Body of pancreas (tissue), 4 donors: ENCODE results near the gene AGAP1. TPM values are rescaled to one million over a fixed set of nuclear protein-coding genes. Genes with fewer than 3 reads are reported as not detected.
A peak's percentile ranks its signal among the peaks of the same experiment; 100 is the strongest.

Experiments
- ATAC-seq: fragments of 150-250 bp; one replicate; pipeline ENCODE4 v1.9.1; 2016
- DNase-seq, 4 donors: peaks; one replicate each; pipeline ENCODE4 v3.0.0-alpha.2; 2019
- H3K27ac ChIP-seq, 4 donors: fragments of 200-600 bp; sonication (generic); 1 replicate in 3 of 4; 2 replicates in 1 of 4; pipeline versions ENCODE4 v1.5.1 to v1.6.1; 2016 to 2019; ENCODE audit warnings: mild to moderate bottlenecking in 1 of 4, mixed read lengths in 1 of 4, moderate library complexity in 1 of 4
- H3K27me3 ChIP-seq, 2 donors: fragments of 200-600 bp; sonication (generic); one replicate each; pipeline ENCODE4 v1.6.0; 2016; ENCODE audit warnings: mild to moderate bottlenecking in 1 of 2
- H3K36me3 ChIP-seq, 2 donors: fragments of 200-600 bp; sonication (generic); replicated peaks in 1 of 2; 2 replicates each; pipeline ENCODE4 v1.5.1; 2016; ENCODE audit warnings: low read depth in 2 of 2; ENCODE audit not compliant: insufficient read depth in 1 of 2
- H3K4me1 ChIP-seq: fragments of 200-600 bp; sonication (generic); one replicate; pipeline ENCODE4 v1.6.0; 2016
- H3K4me3 ChIP-seq, 2 donors: fragments of 200-600 bp; sonication (generic); 1 replicate in 1 of 2; 2 replicates in 1 of 2; pipeline ENCODE4 v1.5.1; 2016 to 2019
- H3K9me3 ChIP-seq, 3 donors: fragments of 200-600 bp; sonication (generic); 1 replicate in 2 of 3; 2 replicates in 1 of 3; pipeline ENCODE4 v1.5.1; 2016
- CTCF ChIP-seq, 7 experiments: fragments of 450-650 bp in 4 of 7; fragments of 200-600 bp in 3 of 7; sonication (generic) in 3 of 7; IDR thresholded peaks; one replicate each; pipeline ENCODE4 v1.5.1; 2016 to 2019; ENCODE audit warnings: antibody characterized with exemption in 7 of 7
- POLR2A ChIP-seq, 3 donors: fragments of 450-650 bp; IDR thresholded peaks; one replicate each; pipeline ENCODE4 v1.6.1; 2016; ENCODE audit warnings: antibody characterized with exemption in 3 of 3, mild to moderate bottlenecking in 2 of 3
- WGBS, 2 donors: methylation state at CpG; one replicate each; pipeline ENCODE4 v1.1.5; 2017; 5-methylcytosine and 5-hydroxymethylcytosine counted together
- intact Hi-C: fragments of 100-400 bp; cut with DNase I; formaldehyde crosslinking; loops from one replicate; pipeline ENCODE4 v1.15.1; 2023
- total RNA-seq, 2 donors: library from RNA; depleted of rRNA; stranded (reverse); fragments of >200 nt; gene quantifications; one replicate each; pipeline ENCODE4 v1.1.0, GENCODE V29; 2016

AGAP1 gene
- total RNA-seq, 2 donors from 2014 or later: 21.3 to 32.6 TPM

GRCh38 chr2:235591921-235592320, 98.1 kb downstream of the AGAP1 start:
- H3K36me3 ChIP-seq: no peaks in the 10 kb centered on the region
- no peak for TF ChIP-seq CTCF (IDR thresholded peaks at IDR 0.05)
- no peak for TF ChIP-seq POLR2A (IDR thresholded peaks at IDR 0.05)
- H3K27me3 ChIP-seq: no peaks in the 10 kb centered on the region
- WGBS, 2 donors: 88 to 94% methylated on average over 5 of the region's 5 CpGs
- DNase-seq: no peak
- no peaks in the 10 kb centered on the region for H3K9me3 ChIP-seq
- intact Hi-C loops: loop anchor here (5.0 kb wide), 1 partner anchor 450 kb away; no protein-coding TSS in a partner anchor
- H3K27ac ChIP-seq: no peak overlapping the region
- no peak overlapping the region for H3K4me3 ChIP-seq
- peaks cover 16% of the 10 kb centered on the region for H3K4me1 ChIP-seq
- no peak for ATAC-seq

- TF ChIP-seq POLR2A (IDR thresholded peaks at IDR 0.05) (no peak), CTCF (IDR thresholded peaks at IDR 0.05) (no peak)
- H3K4me1 ChIP-seq: peaks cover 16% of the 10 kb centered on the region
- intact Hi-C loops: loop anchor here (5.0 kb wide), 1 partner anchor 450 kb away; no protein-coding TSS in a partner anchor
- H3K36me3 ChIP-seq: no peaks in the 10 kb centered on the region
- H3K4me3 ChIP-seq: no peak overlapping the region
- ATAC-seq (no peak), DNase-seq (no peak)
- H3K27me3 ChIP-seq: no peaks in the 10 kb centered on the region
- WGBS, 2 donors: 84 to 93% methylated on average over 11 of the region's 11 CpGs
- H3K27ac ChIP-seq: no peak overlapping the region
- no peaks in the 10 kb centered on the region for H3K9me3 ChIP-seq
Measured at GRCh38 chr2:235592430-235592829, 98.6 kb downstream of the AGAP1 start.

- TF ChIP-seq POLR2A (IDR thresholded peaks at IDR 0.05): no peak
- no peak overlapping the region for H3K27ac ChIP-seq
- H3K4me3 ChIP-seq: no peak overlapping the region
- peaks cover 16% of the 10 kb centered on the region for H3K4me1 ChIP-seq
- no peaks in the 10 kb centered on the region for H3K27me3 ChIP-seq
- 84 to 90% methylated on average over 6 of the region's 6 CpGs for WGBS, 2 donors
- intact Hi-C loops: loop anchor here (5.0 kb wide), 1 partner anchor 451 kb away; no protein-coding TSS in a partner anchor
- ATAC-seq: no peak
- no peaks in the 10 kb centered on the region for H3K36me3 ChIP-seq
- H3K9me3 ChIP-seq: no peaks in the 10 kb centered on the region
- no peak for DNase-seq
Measured at GRCh38 chr2:235592836-235593235, 99.0 kb downstream of the AGAP1 start.

- ATAC-seq (peak; percentile 76), DNase-seq (peak in 1 of 4 donors; percentile 38)
- intact Hi-C loops: loop anchor here (5.0 kb wide), 1 partner anchor 452 kb away; no protein-coding TSS in a partner anchor
- Histone ChIP-seq H3K9me3 (no peaks in the 10 kb centered on the region), H3K27me3 (no peaks in the 10 kb centered on the region), H3K4me1 (peaks cover 5% of the 10 kb centered on the region), H3K36me3 (no peaks in the 10 kb centered on the region), H3K4me3 (no peak overlapping the region), H3K27ac (no peak overlapping the region)
- peak; percentile 33 to 77 (median 70) for TF ChIP-seq CTCF (IDR thresholded peaks at IDR 0.05)
- no peak for TF ChIP-seq POLR2A (IDR thresholded peaks at IDR 0.05)
- 2 to 5% methylated on average over 3 of the region's 3 CpGs for WGBS, 2 donors
Measured at GRCh38 chr2:235594041-235594440, 100.2 kb downstream of the AGAP1 start.

GRCh38 chr2:235594964-235595363, 101.1 kb downstream of the AGAP1 start:
- no peak for DNase-seq
- no peaks in the 10 kb centered on the region for H3K4me1 ChIP-seq
- ATAC-seq: no peak
- no peak overlapping the region for H3K27ac ChIP-seq
- no peaks in the 10 kb centered on the region for H3K36me3 ChIP-seq
- no peak overlapping the region for H3K4me3 ChIP-seq
- intact Hi-C loops: loop anchor here (5.0 kb wide), 2 partner anchors 152 to 453 kb away; no protein-coding TSS in a partner anchor
- TF ChIP-seq CTCF (IDR thresholded peaks at IDR 0.05) (no peak), POLR2A (IDR thresholded peaks at IDR 0.05) (no peak)
- no peaks in the 10 kb centered on the region for H3K9me3 ChIP-seq
- WGBS, 2 donors: 71 to 80% methylated on average over 8 of the region's 8 CpGs
- H3K27me3 ChIP-seq: no peaks in the 10 kb centered on the region
